H4 (cell line): Measurements from ENCODE around the gene ISG20L2. TPM values are rescaled to one million over a fixed set of nuclear protein-coding genes. Genes with fewer than 3 reads are reported as not detected.
A peak's percentile ranks its signal among the peaks of the same experiment; 100 is the strongest.

Experiments used
- DNase-seq: peaks from one replicate; pipeline ENCODE4 v3.0.0-alpha.2; 2015; ENCODE audit warnings: low spot score
- total RNA-seq: library from RNA; depleted of rRNA; stranded (reverse); fragments of >200 nt; shearing (Covaris generic); gene quantifications from 2 replicates; pipeline ENCODE4 v1.2.3, GENCODE V29; 2014

ISG20L2 gene
- total RNA-seq, 1 experiment from 2014 or later, result 27.0 TPM

DNA sequence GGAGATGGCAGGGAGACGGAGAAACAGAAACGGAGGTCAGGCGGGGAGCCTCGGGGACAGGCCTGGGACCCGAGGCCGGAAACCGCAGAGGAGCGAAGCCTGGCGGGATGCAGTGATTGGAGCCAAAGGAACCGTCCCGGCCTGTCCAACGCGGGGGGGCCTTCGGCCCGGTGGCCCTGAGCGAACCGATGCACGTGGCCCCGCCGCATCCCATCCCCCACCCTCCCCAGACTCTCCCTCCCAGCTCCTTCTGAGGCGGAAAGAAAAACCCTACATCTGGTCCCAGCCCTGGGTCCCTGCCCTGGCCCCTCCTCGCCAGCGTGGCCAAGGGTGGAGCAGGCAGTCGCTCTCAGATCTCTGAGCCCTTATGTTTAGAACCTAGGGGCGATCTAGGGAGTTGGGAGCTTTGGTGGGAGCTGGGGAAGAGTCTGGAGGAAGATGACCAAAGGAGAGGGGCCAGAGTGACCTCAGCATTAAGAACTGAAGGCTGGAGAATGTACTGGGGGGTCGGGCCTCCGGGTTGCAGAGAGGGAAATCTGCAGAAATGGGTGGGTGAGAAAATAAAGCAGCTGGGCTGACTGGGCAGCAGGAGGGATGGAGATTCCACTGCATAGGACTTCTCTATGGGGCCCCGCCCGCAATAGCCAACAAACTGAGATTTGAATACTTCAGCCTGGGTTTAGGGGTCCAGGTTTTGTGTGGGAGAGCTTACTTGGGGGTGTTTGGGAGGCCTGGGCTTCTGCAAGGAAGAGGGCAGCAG, 21.7 kb downstream of the ISG20L2 start:
- DNase-seq, result no peak

DNA sequence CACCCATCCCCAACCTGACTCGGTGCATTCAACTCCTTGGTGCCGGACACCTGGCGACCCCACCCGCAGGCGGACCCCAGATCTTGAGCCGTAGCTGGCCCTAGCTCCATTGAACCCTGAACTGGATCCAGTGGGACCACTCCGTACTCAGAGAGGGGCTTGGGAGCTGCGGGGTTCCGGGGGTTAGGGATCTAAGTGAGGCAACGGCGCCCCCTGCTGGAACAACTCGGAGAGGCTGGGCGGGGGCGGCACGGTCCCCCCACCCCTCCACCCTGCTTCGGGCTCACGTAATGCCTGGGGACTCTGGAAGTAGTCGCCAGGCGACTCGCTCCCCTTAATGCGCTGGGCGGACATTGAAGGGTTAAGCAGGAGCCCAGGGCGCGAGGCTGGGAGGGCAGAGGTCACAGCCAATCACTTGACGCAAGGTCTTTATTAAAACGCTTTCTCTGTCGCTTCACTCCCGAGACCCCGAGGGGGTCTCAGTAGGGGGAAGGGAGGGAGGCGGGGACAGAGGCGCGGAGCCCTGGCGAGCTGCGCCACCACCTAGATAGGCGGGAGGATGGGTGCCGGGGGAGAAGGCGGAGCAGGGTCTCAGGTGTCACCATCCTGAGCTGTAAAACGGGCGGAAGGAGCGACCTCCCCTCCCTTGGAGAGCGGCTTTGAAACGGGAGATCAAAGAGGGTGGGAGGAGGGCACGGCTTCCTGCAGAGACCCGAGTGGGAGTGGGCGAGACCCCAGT, 22.5 kb downstream of the ISG20L2 start:
- no peak for DNase-seq

DNA sequence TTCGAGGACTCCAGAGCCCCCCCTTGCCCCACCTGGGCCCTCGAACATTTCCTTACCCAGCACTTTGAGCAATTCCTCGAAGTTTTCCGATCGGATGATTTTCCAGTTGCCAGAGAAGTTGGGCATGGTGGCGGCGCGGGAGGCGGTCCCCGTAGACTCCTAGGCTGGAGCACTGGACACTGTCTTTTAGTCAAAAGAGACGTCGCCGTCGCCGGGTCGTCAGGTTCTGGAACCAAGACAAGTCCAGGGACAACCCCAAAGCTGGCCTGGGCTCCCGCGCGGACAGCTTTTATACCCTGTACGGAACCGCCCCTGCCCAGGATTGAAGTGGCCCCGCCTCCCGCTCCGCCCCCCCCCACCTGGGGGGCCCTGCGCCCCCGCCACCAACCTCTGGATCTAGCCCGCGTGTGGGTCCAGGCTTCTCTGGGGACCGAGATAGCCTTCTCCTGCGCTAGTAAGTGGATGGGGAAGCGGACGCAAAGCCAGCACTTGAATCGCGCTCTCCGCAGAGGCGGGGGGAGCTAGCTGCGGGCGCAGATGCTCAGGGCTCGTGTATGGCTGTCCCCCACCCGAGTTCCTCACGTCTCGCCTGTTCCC, 23.1 kb downstream of the ISG20L2 start, which contains the start of gene CRABP2:
Gene CRABP2, minus strand, starts transcription at position 263 of the 597 bp plus-strand sequence. Its CDS starts 137 bp downstream, at position 126.
- no peak for DNase-seq

DNA sequence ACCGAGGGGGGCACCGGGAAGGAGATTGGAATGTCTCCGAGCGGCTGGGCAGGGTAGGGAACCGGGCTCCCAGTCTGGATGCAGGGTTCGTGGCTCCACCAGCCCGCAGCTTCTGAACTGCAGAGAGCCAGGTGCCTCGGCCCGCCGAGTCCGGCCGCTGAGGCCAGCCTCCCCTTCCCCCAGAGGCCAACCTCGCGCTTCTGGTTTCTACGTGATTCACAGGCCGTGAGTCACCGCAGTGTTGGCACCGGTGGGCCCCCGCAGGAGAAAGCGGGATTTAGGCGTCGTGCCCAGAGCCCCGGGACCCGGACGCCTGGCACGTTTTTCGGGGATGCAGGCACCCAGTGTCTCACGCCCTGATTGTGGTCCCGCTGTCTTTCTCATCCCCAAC, 23.6 kb downstream of the ISG20L2 start:
- DNase-seq, result peak; percentile 54

DNA sequence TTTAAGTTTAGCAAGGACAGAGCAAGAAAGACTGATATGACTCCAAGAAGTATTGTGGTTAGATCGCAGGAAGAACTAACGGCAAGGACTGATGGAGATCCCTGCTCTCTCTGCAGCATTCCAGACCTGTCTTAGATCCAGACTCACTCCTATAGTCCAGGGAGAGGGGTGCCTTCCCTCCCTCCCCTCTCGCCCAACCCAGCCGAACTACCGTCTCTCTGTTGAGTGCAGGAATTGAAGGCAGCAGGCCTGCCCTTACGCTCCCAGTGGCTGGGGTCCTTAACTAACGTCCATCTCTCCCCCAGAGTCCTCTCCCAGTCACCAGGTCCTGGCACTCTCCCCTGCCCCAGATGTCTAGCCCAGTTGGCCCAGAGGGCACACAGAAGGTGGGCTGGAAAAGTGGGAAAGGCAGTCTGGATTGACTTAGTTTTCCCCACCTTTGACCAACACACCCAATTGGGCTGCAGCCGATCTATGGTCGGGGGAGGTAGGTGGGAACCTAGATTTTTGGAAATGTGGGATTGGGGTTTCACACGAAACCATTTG, 24.3 kb downstream of the ISG20L2 start:
- DNase-seq, result no peak

DNA sequence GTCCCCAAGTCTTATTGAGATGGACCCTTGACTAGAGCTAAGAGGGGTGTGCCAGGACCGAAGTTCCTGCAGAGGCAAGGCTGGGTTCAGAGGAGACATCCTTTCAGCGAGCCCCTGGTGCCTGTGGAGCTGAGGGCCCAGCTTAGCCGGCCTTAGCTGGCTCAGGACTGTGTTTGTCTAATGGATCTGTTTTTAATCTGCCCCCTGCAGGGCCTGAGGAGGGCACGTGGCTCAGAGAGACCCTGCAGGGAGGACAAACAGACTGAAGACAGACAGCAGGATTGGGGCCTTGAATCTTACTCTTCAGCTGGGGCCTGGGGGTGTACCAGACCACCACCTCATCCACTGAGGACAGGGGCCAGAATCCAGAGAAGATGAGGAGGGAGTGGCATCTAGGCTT, 24.8 kb downstream of the ISG20L2 start:
- DNase-seq, result no peak

DNA sequence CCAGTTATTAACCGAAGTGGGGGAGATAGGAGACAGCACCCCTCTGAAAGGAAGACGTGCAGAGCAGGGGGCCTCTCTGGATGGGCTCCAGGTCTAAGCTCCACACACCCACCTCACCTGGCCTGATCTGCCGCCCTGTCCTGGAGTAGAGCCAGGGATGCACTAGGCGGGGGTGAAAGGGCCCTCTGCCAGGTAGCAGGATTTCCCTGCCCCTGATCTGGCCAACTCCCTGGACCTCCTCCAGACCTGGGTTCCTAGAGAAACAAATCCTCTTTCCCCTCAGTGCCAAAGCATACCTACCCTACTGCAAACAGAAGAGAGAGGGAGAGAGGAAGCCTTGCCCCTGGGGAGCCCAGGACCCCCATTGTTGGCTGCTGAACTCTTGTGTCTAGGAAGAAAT, 25.2 kb downstream of the ISG20L2 start:
- DNase-seq, result no peak

DNA sequence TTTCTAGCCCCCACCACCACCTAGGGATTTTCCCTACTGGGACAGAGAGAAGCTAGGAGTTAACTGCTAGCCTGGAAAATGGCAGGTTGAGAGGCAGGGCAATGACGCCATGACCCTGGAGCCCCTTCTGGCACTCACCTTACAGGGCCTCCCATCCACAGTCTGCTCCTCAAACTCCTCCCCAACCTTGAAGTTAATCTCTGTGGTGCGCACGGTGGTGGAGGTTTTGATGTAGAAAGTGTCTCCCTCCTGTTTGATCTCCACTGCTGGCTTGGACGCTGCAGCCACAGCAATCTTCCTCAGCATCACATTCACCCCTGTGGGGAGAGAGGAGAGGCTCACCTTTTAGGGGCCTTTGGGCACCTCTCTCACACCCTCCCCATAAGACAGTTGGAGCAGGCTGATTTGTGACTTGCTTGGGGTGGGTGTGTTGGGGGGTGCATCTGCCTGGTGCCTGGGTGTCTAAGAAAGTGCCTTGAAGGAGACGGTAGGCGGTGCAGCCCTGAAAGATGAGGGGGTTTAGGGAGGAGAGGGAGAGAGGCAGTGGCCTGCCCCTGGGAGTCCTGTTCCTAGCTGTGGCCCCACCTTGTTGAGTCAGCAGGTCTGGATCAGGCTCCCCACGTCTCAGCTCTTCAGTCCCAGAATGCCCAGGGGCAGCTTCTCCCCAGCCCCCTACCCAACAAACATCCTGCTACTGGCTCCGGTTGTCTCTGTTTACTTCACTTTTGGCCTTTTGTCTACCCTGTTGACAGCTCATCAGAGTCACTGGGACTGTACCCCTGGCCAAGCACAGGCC, 27.6 kb downstream of the ISG20L2 start:
- DNase-seq, result no peak

DNA sequence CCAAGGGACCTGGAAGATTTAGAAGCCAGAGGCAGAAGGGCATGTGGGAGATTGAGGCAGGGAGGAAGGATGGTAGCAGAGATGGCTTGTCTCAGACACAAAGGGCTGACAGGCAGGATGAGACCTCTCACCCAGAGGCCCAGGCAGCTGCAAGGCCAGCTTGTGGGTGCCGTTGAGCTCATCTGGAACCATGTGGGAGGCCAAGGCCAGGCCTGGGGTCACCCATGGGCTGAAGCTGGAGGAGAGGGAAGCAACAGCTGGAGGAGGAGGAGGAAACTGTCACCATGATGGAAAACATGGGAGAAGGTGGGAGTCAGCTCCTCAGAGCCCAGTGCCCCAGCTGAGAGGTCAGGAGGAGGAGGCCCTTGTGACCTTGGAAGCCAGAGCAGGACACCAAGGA, 29.6 kb downstream of the ISG20L2 start:
- DNase-seq, result no peak

DNA sequence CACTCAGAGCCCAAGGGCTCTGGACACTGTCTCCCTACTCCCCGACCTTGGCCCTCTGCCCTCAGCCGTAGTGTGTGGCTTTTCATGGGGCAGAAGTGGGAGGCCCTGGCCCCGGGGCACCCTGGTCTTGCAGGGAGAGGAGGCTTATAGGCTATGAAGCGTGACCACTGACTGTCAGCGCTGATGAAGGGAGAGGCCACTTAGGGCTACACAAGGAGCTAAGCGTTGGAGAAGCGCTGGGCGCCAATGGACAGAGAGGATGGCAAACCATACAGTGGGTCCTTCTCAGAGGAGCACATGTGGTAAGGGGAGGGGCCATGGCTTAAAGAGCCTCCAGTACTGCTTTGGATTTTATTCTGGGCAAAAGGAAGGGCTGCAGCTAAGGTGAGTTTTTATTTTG, 31.1 kb downstream of the ISG20L2 start:
- no peak for DNase-seq

DNA sequence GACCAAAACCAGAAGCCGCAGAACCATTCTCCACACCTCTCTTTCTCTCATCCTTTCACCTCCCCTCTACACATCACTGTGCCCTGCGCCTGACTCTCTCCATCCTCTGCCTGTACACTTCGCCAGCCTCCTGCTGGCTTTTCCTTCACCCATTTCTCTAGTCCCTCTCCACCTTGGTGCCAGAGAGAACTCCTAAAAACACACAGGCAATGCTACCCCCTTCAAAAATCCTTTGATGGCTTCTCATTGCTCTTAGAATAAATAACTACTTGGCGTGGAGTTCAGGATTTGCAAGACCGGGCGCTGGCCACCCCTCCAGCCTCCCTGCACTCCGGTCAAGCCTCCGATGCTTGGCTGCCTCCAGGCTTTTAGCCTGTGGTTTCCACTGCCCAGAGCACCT, 31.8 kb downstream of the ISG20L2 start:
- DNase-seq, result no peak

DNA sequence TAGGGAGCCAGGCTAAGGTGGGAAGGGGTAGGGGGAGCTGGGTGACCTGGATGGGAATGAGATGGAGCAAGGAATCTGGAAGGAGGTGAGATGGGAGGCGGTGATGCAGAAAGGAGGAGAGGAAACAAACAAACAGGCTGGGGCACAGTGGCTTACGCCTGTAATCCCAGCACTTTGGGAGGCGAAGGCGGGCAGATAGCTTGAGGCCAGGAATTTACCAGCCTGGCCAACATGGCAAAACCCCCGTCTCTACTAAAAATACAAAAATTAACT, 33.9 kb downstream of the ISG20L2 start:
- DNase-seq, result no peak

DNA sequence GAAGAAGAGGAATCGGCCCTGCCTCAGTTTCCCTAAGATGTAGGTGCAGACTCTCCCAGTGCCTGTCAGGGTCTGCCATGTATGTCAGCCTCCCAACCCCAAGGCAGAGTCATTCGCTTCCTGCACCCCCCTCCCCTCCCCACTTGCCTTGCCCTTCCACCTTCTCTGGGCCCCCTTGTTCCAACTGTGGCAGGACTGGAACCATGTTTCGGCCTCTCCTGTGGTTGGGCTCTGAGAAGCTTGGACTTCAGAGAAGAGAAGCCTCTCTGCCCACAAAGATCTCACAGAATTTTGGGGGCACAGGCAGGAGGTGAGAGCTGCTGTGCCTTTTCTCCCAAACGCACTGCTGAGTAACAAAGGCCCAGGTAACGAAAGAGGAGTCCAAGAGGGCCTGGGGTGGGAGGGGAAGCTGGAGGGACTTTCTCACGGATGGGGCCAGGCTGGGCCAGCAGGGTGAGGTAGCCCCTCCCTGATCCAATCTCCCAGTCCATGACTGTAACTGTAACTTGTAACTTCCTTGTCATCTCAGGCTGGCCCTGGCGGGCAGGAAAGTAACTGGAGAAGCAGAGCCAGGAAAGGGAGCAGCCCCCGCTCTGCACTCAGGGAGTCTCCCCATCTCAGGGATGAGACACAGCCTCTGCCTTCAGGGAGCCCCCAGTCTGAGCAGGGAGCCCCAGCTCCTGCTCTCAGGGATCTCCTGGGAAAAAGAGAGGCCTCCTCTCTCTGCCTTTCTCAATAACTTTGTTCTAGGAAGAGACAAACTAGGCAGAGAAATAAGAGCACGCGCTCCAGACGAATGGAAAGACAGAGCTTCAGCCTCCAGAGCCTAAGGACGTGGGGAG, 34.5 kb downstream of the ISG20L2 start:
- no peak for DNase-seq

DNA sequence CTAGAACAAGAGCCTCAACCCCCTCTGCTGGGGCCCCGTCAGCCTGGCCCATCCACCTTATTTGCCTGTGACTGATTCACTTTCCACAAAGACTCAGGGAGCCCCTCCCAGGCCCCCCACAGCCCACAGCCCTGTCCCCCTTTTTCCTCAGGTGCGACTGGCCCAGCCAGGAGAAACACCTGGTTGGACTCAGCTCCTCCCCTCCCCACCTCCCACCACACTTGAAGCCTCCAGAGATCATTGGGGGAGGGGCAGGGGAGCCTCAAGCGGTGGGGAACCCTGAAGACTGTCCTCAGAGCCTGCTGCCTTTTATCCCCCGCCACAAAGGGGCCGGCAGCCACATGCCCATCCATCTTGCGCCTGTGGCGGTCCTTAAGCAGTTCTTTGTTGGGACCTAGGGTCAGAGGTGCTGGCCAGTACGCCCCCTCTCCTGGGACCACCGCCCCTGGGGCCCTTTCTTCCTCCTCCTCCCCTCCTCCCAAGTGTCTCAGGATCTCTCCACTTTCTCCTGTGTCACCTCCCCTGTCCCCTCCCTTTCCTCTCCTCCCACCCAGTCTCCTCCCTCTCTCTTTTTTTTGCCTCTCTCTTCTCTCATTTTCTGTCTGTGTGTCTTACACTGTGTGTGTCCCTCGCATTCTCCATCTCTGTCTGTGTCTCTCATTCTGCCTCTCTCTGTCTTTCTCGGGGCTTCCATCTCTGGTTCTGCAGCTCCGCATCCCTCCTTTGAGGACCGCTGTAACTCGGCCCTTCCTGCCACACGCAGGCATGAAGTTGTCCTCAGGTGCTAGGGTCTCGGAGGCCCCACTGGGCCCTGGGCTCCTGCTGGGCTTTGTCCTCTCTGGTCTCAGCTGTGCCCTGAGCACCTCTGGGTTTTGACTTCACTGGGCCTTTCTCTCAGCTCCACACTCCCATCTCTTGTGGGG, 35.4 kb downstream of the ISG20L2 start:
- no peak for DNase-seq

DNA sequence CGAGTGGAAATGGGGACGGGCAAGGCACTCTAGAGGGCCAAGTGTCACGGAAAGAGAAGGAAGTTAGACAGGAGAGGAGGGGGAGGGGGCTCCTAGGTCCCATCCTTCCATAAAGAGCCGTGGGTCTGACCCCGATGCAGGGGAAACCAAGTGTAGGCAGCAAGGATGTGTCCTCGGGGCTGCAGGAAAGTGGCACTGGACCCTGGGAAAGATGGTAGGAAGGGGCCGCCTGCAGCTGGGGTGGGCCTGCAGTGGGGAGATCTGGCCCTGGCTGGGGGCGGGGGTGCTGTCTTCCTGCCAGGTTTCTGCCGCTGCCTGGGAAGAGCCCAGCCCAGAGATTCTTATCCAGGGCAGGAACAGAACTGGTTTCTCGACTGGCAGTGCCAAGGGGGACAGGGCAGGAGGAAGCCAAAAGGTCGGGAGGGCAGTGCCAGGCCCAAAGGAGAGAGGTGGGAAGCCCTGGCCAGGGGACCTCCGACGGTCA, 36.1 kb downstream of the ISG20L2 start:
- DNase-seq, result no peak

DNA sequence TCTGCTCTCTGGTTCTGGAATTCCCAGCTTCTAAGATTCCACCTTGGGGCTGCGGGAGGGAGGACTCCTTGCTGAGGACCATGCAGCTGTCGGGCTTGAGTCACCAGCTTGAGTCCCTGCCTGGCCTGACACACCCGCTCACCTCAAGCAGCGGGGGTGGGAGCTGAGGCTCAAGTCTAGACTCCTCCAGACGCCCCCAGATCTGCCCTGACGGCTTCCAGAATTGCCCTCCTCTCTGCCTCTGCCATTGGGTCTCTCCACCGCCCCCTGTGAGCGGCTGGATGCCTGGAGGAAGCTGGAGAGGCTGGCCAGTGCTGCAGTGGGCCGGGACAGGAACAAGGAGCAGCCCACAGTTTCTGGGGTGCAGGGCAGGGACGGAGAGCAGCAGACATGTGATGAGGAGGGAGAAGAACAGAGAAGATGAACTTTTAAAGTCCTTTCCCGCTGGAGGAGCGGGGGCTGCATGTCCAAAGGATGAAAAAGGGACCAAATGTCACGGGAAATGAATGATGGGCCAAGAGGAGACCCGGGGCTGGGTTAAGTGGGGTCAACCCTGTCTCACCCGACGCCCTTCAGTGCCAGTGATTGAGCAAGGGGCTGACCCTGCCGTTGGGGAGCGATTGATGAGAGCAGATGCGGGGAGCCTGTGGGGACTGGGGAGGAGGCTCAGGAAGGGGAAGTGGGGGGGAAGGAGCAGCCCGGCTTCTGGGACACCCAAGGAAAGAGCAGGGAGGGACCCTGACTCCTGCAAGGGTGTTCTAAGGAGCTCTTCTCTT, 36.7 kb downstream of the ISG20L2 start:
- DNase-seq, result peak; percentile 29

DNA sequence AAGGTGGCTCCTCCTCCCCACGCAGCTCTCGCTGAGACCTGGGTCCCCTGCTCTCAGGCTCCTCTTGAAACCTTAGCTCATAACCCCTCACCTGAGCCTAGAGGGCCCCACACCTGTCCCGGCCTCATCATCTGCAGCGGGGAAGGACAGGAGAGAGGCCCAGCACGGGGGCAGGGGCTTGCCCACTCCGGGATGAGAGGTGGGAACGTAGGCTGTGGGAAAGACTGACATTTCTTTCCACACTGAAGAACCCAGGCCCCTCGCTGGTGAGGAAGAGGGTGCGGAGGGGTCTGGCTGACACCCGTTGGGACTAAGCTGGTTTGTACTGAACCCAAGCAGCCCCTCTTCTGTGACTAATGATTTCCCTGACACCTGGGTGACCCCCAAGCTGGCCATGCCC, 37.4 kb downstream of the ISG20L2 start:
- DNase-seq, result no peak

DNA sequence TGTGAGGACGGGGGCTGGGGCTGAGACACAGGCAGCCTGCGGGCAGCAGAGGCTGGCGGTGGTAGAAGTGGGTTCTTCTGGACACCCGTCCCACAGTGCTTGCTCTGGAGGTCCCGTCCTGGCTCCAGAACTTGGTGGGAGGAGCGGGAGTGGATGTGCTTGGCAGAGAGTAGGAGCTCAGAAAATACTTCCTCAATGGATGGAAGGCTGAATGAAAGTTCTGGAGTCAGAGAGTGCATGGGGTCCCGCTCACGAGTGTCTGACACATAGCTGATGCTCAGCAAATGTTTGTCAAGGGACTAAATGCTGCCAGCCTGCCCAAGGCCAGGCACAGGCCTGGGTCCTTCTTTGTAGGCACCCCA, 37.9 kb downstream of the ISG20L2 start:
- no peak for DNase-seq
